KG1 (cell line): ENCODE data around the gene HBEGF.
"Not testable (repeated sequence)": the region's sequence is repeated elsewhere in the genome, so short reads cannot be mapped to it uniquely, and the experiment has no call there.

Source experiments
- DNase-seq: peaks from one replicate; lab custom pipeline; 2025; lab: John Stamatoyannopoulos, UW

Gene HBEGF

DNA sequence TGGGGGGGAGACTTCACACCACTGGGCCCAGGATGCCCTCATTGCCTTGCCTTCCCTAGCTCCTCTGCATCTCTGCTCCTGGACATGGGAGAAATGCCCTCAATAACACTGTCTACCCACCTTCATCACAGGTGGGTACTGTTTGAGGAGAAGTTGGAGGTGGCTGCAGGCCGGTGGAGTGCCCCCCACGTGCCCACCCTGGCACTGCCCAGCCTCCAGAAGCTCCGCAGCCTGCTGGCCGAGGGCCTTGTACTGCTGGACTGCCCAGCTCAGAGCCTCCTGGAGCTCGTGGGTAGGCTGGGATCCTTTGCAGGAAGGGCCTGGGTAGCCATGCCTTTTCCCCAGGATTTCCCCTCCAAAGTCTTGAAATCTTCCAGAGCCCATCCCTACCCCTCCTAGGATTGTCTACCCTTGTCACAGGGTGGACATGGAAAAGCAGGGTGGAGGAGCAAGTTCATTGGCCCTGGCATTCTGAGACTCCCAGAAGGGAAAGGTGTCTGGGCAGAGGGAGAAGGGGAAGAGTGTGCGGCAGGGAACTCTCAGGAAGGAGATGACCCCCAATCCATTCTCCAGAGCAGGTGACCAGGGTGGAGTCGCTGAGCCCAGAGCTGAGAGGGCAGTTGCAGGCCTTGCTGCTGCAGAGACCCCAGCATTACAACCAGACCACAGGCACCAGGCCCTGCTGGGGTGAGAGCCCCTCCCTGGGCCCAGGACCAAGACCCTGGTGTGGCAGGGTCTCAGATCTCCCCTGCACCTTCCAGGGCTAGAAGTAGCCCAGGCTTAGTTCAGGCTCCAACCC is 14.5 kb upstream of the HBEGF start:
- no peak for DNase-seq

DNA sequence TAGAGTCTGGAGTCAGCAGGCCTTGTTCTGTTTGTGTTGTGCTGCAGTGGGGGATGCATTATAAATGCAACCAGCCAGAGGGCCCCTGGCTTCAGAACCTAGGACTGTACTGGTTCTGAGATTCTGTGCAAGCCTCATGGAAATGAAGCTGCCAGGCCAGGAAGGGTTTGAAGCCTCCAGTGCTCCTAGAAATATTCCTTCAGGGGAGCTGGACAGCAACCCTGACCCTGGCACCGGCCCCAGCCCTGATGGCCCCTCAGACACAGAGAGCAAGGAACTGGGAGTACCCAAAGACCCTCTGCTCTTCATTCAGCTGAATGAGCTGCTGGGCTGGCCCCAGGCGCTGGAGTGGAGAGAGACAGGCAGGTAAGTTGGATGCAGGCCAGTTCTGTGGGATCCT is 13.7 kb upstream of the HBEGF start, which contains the start of gene SLC4A9:
TSS of gene SLC4A9 (plus strand) at position 94 of the 400 bp plus-strand sequence. CDS start at position 137, 43 bp downstream.
- DNase-seq: no peak

DNA sequence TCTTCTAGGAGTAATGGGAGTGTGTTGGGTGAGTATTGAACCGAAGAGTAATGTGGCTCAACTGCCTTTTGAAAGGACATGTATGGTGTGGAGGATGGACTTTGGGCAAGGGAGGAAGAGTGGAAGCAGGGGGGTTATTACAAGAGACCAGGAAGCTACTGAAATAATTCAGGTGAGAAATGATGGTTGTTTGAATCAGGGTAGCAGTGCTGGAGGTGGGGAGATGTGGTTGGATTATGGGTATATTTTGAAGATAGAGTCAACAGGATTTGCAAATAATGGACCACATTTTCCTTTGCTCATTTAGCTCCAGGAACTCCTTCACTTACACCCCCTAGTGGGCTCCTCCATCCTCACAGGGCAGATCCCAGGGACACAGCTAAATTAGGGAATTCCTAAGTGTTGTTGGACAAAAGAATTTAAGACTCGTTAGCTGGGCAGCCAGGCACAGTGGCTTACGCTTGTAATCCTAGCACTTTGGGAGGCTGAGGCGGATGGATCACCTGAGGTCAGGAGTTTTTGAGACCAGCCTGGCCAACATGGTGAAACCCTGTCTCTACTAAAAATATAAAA is 12.4 kb upstream of the HBEGF start:
- no peak for DNase-seq

DNA sequence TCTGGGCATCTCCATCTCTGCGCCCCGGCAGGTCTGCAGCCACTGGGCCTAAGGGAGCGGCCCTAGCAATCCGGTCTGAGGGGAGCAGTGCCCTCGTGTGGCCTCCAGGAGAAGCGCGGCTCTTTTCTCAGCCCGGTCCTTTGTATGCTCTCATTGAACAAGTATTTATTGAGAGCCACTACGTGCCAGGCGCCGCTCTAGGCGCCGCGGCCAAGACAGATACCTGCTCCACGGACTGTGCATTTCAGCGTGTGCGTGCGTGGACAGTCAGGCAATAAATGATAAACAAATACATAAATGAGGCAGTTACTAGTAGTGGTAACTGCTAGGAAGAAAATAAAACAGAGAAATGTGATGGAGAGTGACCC is 11.3 kb upstream of the HBEGF start:
- DNase-seq: peak; percentile 13

GRCh38 chr5:140356853-140357725 is 10.7 kb upstream of the HBEGF start:
- no peak for DNase-seq

- DNase-seq: no peak
These were observed 9.1 kb upstream of the HBEGF start for GRCh38 chr5:140355546-140355945.

GRCh38 chr5:140351609-140352334 is 5.4 kb upstream of the HBEGF start:
- peak; percentile 13 for DNase-seq

- DNase-seq: no peak
These were observed 2.8 kb upstream of the HBEGF start for GRCh38 chr5:140349244-140349643.

- DNase-seq: no peak
These were observed 1.7 kb upstream of the HBEGF start for GRCh38 chr5:140348104-140348503.

DNA sequence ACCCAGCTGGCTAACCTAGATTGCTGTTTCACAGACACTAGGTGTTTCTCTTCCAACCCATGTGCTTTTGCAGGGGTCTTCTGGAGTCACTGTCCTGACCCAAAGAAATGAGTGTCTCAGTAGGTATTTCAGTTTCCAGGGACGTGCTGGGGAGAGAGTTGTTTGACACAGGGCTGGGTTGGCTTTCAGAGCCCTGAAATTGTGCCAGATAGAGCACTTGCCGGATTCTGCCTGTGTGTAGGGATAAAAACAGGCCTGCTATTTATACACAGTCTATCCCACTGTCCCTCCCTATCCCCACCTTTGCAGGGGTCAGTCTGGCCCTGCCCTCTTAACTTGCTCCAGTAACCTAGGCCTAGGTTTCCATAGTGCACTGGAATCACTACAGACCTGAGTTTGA is 957 bp upstream of the HBEGF start:
- DNase-seq: no peak

DNA sequence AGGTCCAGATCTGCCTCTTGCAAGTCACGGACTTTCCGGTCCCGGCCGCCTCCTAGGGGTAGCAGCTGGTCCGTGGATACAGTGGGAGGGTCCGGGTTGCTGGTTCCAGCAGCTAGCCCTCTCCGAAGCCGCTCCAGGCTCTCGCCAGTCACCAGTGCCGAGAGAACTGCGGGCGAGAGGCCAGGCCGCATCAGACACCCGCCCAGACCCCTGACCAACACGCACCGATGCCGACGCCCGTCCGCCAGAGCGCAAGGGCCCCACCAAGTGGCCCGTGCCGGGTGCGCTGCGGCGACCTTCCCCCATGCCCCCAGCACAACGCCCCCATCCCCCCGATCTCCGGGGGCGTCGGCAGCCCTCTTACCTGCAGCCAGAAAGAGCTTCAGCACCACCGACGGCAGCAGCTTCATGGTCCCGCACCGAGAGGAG is 470 bp downstream of the HBEGF start:
- DNase-seq: no peak

DNA sequence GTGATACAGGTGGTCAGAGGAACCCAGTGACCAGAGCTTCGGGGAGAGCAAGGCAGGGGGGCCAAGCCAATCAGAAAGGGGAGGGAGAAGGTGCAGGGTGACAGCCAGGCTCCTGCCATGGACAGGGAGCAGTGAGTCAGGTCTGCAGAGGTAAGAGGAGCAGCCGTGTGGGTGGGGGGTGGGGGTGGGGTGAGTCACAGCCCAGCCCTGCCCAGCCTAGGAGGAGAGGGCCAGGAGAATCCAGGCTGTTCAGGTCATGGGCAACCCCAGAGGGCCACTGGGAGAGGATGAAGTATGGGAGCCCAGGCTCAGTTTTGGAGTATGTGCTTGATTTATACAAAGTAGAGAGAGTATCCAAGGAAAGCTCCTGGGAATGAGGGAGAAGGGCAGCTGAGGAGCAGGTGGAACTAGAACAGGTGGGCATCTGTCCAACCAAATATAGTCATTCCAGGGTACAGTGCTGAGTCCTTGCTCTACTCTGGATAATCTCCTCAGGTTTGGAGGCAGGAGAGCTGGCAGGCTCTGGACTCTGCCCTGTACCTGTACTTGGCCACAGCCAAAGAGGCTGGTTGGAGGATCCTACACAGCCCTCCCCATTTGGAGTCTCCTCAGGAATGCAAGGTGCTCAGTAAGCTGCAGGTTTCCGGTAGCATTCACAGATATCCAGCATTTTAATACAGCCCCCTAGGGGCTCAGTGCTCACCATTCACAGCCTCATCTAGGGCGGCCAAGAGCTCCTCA is 1.6 kb downstream of the HBEGF start:
- DNase-seq: no peak

DNA sequence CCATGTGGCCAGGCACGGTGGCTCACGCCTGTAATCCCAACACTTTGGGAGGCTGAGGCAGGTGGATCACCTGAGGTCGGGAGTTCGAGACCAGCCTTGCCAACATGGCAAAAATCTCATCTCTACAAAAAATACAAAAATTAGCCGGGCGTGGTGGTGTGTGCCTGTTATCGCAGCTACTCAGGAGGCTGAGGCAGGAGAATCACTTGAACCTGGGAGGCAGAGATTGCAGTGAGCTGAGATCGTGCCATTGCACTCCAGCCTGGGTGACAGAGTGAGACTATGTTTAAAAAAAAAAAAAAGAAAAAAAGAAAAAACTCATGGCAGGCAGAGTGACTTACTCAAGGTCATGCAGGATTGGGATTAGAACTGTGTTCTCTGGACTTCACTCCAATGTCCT is 2.6 kb downstream of the HBEGF start:
- DNase-seq: not testable (repeated sequence)

DNA sequence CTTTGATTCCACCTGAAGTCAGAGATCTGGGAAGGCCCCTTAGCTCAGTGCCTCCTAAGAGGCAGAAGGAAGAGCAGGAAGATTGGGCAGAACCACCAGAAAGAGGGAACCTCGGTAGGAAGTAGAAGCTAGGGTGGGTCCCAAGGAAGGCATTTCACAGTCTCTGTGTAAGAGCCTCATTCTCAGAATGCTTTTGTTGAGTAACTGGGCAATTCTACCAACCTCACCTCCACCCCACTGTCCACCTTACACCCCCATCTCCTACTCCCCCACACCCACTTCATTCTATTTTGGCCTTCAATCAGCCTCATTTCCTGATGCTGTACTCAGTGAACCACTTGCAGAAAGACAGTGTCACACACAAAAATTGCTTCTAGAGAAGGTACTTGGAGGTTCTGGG is 3.5 kb downstream of the HBEGF start:
- no peak for DNase-seq

DNA sequence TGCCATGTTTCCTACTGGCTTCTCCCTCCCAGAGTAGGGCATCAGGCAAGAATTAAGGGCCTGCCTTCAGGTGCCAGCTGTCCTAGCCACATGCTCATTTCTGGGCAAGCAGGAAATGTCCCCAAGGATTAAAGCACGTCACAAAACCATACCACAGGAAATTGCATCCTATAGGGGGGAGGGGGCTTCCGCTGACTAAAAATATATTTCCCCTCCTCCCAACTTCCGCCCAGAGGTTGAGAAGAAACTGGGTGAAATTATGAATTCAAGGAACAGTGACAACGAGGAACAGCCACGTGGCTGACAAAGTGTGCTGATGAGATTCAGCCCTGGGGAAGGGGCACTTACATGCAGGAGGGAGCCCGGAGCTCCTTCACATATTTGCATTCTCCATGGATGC is 4.1 kb downstream of the HBEGF start:
- DNase-seq: no peak

DNA sequence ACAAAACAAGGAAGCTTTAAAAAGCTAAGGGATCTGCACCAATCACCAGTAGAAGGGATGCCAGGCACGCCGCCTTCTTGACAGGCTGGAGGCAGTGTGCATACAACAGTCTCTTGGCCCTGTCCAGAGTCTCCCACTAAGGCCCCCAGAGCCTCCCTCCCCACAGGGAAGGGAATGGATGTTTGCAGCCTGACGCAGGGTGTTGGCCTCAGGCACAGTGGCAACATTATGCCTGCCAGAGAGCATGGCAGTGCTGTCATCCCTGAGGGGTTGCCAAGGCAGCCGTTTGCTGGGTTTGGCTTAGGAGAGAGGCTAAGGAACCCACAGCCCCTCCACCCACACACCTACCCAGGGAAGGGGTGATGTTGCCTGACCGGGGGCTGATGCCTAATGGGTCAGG is 4.8 kb downstream of the HBEGF start:
- no peak for DNase-seq

DNA sequence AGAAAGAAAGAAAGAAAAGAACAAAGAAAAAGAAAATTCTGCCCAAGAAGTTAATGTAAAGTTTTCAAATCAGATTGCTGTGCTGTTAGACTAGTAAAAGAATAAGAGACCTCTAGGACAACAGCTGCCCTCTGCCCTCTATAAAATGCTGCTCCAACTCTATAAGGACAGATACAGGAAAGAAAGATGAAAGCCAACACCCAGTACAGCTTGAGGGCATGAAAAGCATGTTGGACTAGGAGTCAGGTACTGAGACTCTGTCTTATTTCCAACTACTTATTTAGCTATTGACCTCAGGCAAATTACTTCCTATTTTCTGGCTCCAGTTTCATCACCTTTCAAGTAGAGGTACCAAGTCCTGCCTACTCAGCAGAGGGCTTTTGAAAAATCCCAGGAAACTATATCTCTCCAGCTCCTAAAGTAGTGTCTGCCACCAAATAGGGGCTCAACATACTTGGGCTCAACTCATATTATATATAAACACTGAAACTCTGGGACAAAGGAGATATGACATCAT is 5.7 kb downstream of the HBEGF start:
- DNase-seq: no peak

DNA sequence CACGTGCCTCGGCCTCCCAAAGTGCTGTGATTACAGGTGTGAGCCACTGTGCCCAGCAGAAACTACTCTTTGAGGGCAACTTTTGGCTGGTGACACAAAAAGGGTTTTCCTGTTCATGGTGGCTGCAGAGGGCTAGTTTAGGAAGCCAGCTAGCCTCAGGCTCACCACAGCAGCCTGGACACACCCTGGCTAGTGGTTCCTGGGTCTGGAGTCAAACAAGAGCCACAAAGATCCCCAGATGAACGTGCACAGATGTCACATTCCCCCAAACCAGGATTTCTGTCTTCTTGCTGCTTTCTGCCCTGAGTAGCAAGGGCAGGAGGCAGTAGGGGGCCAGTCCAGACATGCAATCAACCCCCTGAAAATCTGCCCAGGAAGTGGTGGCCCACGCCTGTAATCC is 6.8 kb downstream of the HBEGF start:
- DNase-seq: no peak

- DNase-seq: no peak
These were observed 7.5 kb downstream of the HBEGF start for GRCh38 chr5:140338908-140339307.

GRCh38 chr5:140338336-140338735 is 8.1 kb downstream of the HBEGF start:
- no peak for DNase-seq

DNA sequence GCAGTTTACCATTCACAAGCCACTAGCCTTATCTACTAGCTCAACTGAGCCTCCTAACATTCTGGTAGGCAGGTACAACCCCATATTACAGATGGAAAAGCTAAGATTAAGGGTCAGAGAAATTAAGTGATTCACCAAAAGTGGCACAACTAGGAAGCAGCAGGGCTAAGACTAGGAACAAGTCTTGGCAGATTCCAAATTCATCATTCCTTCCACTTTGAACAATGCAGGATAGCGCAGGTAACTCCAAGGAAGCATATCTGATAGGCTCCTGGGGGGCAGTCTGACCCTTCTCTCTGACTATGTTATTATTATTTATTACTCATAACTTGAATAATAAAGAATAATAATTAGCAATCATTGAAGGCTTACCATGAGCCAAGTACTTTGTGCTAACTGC is 8.5 kb downstream of the HBEGF start:
- DNase-seq: no peak
